ENCODE measurements around the gene QRICH2.
"Not testable (repeated sequence)": the region's sequence is repeated elsewhere in the genome, so short reads cannot be mapped to it uniquely, and the experiment has no call there.

The QRICH2 gene

DNA sequence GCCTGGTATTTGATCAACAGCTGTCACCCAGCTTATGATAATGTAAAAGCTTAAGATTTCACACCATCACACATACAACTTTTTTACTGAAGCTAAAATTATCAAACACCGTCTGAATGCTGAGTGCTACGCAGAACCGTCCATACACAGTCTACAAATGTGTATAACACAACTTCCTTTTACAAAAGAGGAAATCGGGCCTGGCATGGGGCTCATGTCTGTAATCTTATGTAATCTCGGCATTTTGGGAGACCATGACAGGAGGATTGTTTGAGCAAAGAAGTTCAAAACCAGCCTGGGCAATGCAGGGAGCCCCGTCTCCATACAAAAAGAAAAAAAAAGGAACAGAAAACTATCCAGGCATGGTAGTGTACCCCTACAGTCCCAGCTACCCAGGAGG is 19.6 kb upstream of the QRICH2 start:
- H3K36me3 ChIP-seq = peaks cover 99% of the 10 kb centered on the region
- no peak overlapping the region for H3K27ac ChIP-seq

GRCh38 chr17:76326306-76326705 is 18.2 kb upstream of the QRICH2 start:
- H3K27me3 ChIP-seq = no peaks in the 10 kb centered on the region
- H3K4me1 ChIP-seq = 0 out of 2 replicates have a peak, but pooled peaks cover 4% of the 10 kb centered on the region
- TF ChIP-seq Cebpa-rat (IDR thresholded peaks at IDR 0.05) = no peak
- H3K9ac ChIP-seq = no peak overlapping the region
- no peak overlapping the region for H3K4me2 ChIP-seq
- H3K9me3 ChIP-seq = no peaks in the 10 kb centered on the region
- peaks cover 99% of the 10 kb centered on the region for H3K36me3 ChIP-seq
- no peaks in the 10 kb centered on the region for H4K20me1 ChIP-seq
- H3K4me3 ChIP-seq = no peak overlapping the region
- H3K27ac ChIP-seq = no peak overlapping the region

More for the DNA sequence above, 19.6 kb upstream of the QRICH2 start:
- no peak overlapping the region for H3K4me2 ChIP-seq
- H3K9ac ChIP-seq = no peak overlapping the region
- no peaks in the 10 kb centered on the region for H3K9me3 ChIP-seq
- no peaks in the 10 kb centered on the region for H3K4me1 ChIP-seq
- no peak overlapping the region for H3K4me3 ChIP-seq
- H4K20me1 ChIP-seq = no peaks in the 10 kb centered on the region
- TF ChIP-seq Cebpa-rat (IDR thresholded peaks at IDR 0.05) = no peak
- H3K27me3 ChIP-seq = no peaks in the 10 kb centered on the region

- no peaks in the 10 kb centered on the region for H3K9me3 ChIP-seq
- no peak overlapping the region for H3K4me2 ChIP-seq
- no peak overlapping the region for H3K27ac ChIP-seq
- H3K4me3 ChIP-seq = no peak overlapping the region
- H3K9ac ChIP-seq = no peak overlapping the region
- H3K27me3 ChIP-seq = no peaks in the 10 kb centered on the region
- TF ChIP-seq Cebpa-rat (IDR thresholded peaks at IDR 0.05) = no peak
- H3K36me3 ChIP-seq = peaks cover 81% of the 10 kb centered on the region
- H3K4me1 ChIP-seq = 0 out of 2 replicates have a peak, but pooled peaks cover 5% of the 10 kb centered on the region
- no peaks in the 10 kb centered on the region for H4K20me1 ChIP-seq
Measured at GRCh38 chr17:76318586-76318985, 10.5 kb upstream of the QRICH2 start.

DNA sequence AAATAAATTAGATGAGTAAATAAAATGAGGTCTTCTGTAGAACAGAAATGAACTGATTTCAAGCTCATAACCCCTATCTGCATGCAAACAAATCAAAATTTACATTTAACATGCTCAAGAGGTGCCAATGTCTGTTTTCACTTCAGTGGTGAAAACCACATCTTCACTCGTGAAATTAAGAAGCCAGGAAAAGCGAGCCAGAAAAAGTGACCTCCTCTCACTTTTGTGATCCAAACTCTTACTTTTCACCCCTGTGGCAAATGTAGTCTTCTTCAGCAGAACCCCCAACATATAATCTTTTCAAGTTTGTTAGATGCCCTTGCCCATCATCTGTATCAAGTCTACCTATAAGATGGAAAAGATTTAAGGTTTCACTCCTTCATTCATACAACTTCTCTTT is 9.5 kb upstream of the QRICH2 start:
- no peaks in the 10 kb centered on the region for H4K20me1 ChIP-seq
- no peak overlapping the region for H3K4me3 ChIP-seq
- H3K27ac ChIP-seq = no peak overlapping the region
- H3K4me2 ChIP-seq = no peak overlapping the region
- no peak for TF ChIP-seq Cebpa-rat (IDR thresholded peaks at IDR 0.05)
- no peaks in the 10 kb centered on the region for H3K9me3 ChIP-seq
- no peak overlapping the region for H3K9ac ChIP-seq
- H3K27me3 ChIP-seq = no peaks in the 10 kb centered on the region
- peaks cover 81% of the 10 kb centered on the region for H3K36me3 ChIP-seq
- 0 out of 2 replicates have a peak, but pooled peaks cover 5% of the 10 kb centered on the region for H3K4me1 ChIP-seq

DNA sequence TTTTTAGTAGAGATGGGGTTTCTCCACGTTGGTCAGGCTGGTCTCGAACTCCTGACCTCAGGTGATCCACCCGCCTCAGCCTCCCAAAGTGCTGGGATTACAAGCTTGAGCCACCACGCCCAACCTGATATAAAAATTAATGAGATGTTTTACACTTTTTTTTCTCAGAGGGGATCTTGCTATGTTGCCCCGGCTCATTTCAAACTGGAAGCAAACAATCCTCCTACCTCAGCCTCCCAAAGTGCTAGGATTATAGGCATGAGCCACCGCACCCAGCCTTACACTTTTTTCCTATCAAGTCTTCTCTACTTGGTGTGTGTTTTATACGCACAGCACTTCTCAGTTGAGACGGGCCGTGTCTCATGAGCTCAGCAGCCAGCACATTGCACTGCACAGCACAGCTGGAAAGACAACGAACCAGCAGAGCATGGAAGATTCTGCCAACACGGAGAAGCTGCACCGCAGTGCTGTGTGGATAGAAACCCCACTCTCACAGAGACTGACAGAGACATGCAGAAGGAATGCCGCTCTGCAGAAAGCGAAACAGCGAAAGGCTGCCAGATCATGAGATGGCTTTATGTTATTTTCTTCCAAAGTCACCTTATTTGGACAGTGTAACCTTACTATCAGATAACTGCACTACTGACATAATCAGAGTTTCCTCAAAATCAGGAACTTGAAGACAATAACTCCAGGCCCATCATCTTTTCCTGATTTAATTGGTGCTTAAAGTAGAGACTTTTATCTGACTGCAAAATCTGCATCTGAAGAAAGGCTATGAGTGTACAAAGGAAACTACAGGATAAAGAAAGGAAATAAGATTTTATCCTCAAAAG is 6.5 kb upstream of the QRICH2 start:
- Histone ChIP-seq H3K27me3 (no peaks in the 10 kb centered on the region), H3K4me2 (no peak overlapping the region), H3K9me3 (no peaks in the 10 kb centered on the region), H3K36me3 (peaks cover 84% of the 10 kb centered on the region), H3K9ac (no peak overlapping the region), H3K27ac (no peak overlapping the region), H3K4me3 (no peak overlapping the region), H3K4me1 (no peaks in the 10 kb centered on the region), H4K20me1 (no peaks in the 10 kb centered on the region)
- no peak for TF ChIP-seq Cebpa-rat (IDR thresholded peaks at IDR 0.05)

- H3K36me3 ChIP-seq = peaks cover 84% of the 10 kb centered on the region
Measured at GRCh38 chr17:76312735-76313134, 4.7 kb upstream of the QRICH2 start.

GRCh38 chr17:76309461-76309860 is 1.4 kb upstream of the QRICH2 start:
- H3K4me3 ChIP-seq = no peak overlapping the region
- TF ChIP-seq Cebpa-rat (IDR thresholded peaks at IDR 0.05) = no peak
- H3K4me1 ChIP-seq = no peaks in the 10 kb centered on the region
- H3K27me3 ChIP-seq = no peaks in the 10 kb centered on the region
- no peak overlapping the region for H3K27ac ChIP-seq
- no peaks in the 10 kb centered on the region for H3K9me3 ChIP-seq
- peaks cover 70% of the 10 kb centered on the region for H3K36me3 ChIP-seq
- H4K20me1 ChIP-seq = no peaks in the 10 kb centered on the region
- H3K9ac ChIP-seq = no peak overlapping the region
- H3K4me2 ChIP-seq = no peak overlapping the region

More at GRCh38 chr17:76312735-76313134, 4.7 kb upstream of the QRICH2 start:
- no peaks in the 10 kb centered on the region for H3K27me3 ChIP-seq
- no peak overlapping the region for H3K9ac ChIP-seq
- no peaks in the 10 kb centered on the region for H3K9me3 ChIP-seq
- H3K27ac ChIP-seq = no peak overlapping the region
- H3K4me2 ChIP-seq = no peak overlapping the region
- H3K4me1 ChIP-seq = no peaks in the 10 kb centered on the region
- no peak overlapping the region for H3K4me3 ChIP-seq
- TF ChIP-seq Cebpa-rat (IDR thresholded peaks at IDR 0.05) = no peak
- H4K20me1 ChIP-seq = no peaks in the 10 kb centered on the region

- no peak for TF ChIP-seq Cebpa-rat (IDR thresholded peaks at IDR 0.05)
- peaks cover 53% of the 10 kb centered on the region for H3K36me3 ChIP-seq
Measured at GRCh38 chr17:76307299-76307965, 644 bp downstream of the QRICH2 start.

DNA sequence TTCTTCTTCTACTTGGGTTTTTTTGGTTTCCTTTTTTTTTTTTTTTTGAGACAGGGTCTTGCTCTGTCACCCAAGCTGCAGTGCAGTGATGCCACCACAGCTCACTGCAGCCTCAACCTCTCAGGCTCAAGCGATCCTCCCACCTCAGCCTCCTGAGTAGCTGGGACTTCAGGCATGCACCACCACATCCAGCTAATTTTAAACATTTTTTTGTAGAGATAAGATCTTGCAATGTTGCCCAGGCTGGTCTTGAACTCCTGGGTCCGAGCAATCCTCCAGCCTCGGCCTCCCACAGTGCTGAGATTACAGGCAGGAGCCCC is 3.0 kb downstream of the QRICH2 start:
- not testable (repeated sequence) for H3K4me2 ChIP-seq, H3K27me3 ChIP-seq, H3K4me3 ChIP-seq, H3K27ac ChIP-seq, H3K9ac ChIP-seq, H3K4me1 ChIP-seq, H3K9me3 ChIP-seq, H4K20me1 ChIP-seq
- H3K36me3 ChIP-seq = peaks cover 29% of the 10 kb centered on the region

More at GRCh38 chr17:76307299-76307965, 644 bp downstream of the QRICH2 start:
- H3K9ac ChIP-seq = no peak overlapping the region
- H3K4me1 ChIP-seq = peaks cover 5% of the 10 kb centered on the region; the same call in 1 of the 2 replicates
- H3K27ac ChIP-seq = no peak overlapping the region
- H3K27me3 ChIP-seq = no peaks in the 10 kb centered on the region
- no peaks in the 10 kb centered on the region for H4K20me1 ChIP-seq
- no peak overlapping the region for H3K4me2 ChIP-seq
- H3K9me3 ChIP-seq = no peaks in the 10 kb centered on the region
- H3K4me3 ChIP-seq = no peak overlapping the region

All from BLaER1 (cell line).